ENCODE results near the gene FGF12. TPM values are rescaled to one million over a fixed set of nuclear protein-coding genes. Genes with fewer than 3 reads are reported as not detected.

The FGF12 gene
- total RNA-seq, 4 donors from 2014 or later = 0.42 to 1.5 (median 0.62) TPM

DNA sequence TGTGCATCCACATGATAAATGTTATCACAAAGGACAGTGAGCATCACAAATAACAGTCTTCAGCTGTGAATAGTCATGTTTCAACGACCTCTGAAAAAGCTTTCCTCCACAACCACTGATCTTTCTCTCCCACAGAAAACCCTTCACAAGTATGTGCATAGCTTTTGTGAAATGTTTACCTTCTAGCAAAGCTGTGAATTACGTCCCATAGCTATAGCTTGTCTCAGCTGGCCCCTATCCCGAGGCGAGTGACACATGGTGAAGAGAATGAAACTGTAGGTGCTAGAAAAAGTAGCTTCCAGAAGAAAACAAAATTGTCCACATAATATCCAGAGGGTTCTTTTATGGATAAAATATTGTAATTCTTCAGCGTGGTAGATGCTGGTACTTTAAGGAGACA lies 182.0 kb downstream of the FGF12 start:
- Histone ChIP-seq H3K27me3 (no peaks in the 10 kb centered on the region), H3K27ac (no peak overlapping the region), H3K4me1 (no peaks in the 10 kb centered on the region), H3K9me3 (peaks cover 0 to 11% (median 0%) of the 10 kb centered on the region in 4 donors), H3K4me3 (no peak overlapping the region), H3K36me3 (no peaks in the 10 kb centered on the region)
- TF ChIP-seq, protein P1, sequence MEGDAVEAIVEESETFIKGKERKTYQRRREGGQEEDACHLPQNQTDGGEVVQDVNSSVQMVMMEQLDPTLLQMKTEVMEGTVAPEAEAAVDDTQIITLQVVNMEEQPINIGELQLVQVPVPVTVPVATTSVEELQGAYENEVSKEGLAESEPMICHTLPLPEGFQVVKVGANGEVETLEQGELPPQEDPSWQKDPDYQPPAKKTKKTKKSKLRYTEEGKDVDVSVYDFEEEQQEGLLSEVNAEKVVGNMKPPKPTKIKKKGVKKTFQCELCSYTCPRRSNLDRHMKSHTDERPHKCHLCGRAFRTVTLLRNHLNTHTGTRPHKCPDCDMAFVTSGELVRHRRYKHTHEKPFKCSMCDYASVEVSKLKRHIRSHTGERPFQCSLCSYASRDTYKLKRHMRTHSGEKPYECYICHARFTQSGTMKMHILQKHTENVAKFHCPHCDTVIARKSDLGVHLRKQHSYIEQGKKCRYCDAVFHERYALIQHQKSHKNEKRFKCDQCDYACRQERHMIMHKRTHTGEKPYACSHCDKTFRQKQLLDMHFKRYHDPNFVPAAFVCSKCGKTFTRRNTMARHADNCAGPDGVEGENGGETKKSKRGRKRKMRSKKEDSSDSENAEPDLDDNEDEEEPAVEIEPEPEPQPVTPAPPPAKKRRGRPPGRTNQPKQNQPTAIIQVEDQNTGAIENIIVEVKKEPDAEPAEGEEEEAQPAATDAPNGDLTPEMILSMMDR (IDR thresholded peaks at IDR 0.05) = no peak
- no peak for TF ChIP-seq EP300 (IDR thresholded peaks at IDR 0.05)
- TF ChIP-seq POLR2A (IDR thresholded peaks at IDR 0.05) = no peak
- no peak for DNase-seq (ENCODE audit: low spot score in 2 of 2)
- WGBS, 2 donors = 74 to 79% methylated on average over 5 of the region's 5 CpGs

- H3K36me3 ChIP-seq = no peaks in the 10 kb centered on the region
- H3K27me3 ChIP-seq = no peaks in the 10 kb centered on the region
- 84 to 85% methylated on average over 3 of the region's 3 CpGs for WGBS, 2 donors
- H3K4me1 ChIP-seq = no peaks in the 10 kb centered on the region
- peaks cover 0 to 11% (median 0%) of the 10 kb centered on the region in 4 donors for H3K9me3 ChIP-seq
- TF ChIP-seq, protein P1 (IDR thresholded peaks at IDR 0.05) = no peak
- TF ChIP-seq POLR2A (IDR thresholded peaks at IDR 0.05) (no peak), EP300 (IDR thresholded peaks at IDR 0.05) (no peak)
- H3K27ac ChIP-seq = no peak overlapping the region
- no peak for DNase-seq (ENCODE audit: low spot score in 2 of 2)
- no peak overlapping the region for H3K4me3 ChIP-seq
These were observed 184.2 kb downstream of the FGF12 start for GRCh38 chr3:192543163-192543562.

GRCh38 chr3:192516820-192517219 lies 210.5 kb downstream of the FGF12 start:
- H3K36me3 ChIP-seq = no peaks in the 10 kb centered on the region
- TF ChIP-seq POLR2A (IDR thresholded peaks at IDR 0.05) (no peak), EP300 (IDR thresholded peaks at IDR 0.05) (no peak)
- TF ChIP-seq, protein P1 (IDR thresholded peaks at IDR 0.05) = no peak
- peaks cover 0 to 20% (median 3%) of the 10 kb centered on the region in 4 donors for H3K4me1 ChIP-seq
- H3K27ac ChIP-seq = no peak overlapping the region
- no peaks in the 10 kb centered on the region for H3K9me3 ChIP-seq
- peaks cover 0 to 39% of the 10 kb centered on the region in 2 donors for H3K27me3 ChIP-seq
- H3K4me3 ChIP-seq = no peak overlapping the region
- 68 to 70% methylated on average over 7 of the region's 7 CpGs for WGBS, 2 donors
- DNase-seq (ENCODE audit: low spot score in 2 of 2) = no peak

DNA sequence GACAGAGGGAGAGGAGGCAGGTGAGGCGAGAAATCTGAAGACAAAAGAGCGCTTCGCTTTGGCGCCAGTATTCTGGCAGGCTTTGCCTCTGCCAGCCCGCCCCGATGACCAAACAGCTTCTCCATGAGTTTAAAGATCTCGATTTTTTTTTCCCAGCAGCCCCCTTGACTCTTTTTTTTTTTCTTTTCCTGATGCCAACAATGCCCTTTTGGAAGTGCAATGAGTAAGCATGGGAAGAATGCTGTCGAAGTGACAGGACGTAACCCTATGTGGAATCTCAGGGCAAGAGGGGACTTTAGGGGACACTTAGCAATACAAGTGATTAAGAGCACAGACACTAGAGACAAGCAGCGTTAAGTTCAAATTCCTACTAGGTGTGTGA lies 211.7 kb downstream of the FGF12 start:
- no peak for DNase-seq (ENCODE audit: low spot score in 2 of 2)
- WGBS, 2 donors = 7 to 9% methylated on average over 10 of the region's 10 CpGs
- TF ChIP-seq POLR2A (IDR thresholded peaks at IDR 0.05) (no peak), EP300 (IDR thresholded peaks at IDR 0.05) (no peak)
- TF ChIP-seq, protein P1 (IDR thresholded peaks at IDR 0.05) = no peak
- H3K27ac ChIP-seq = no peak overlapping the region
- peak overlapping the region in 1 of 4 donors; percentile 47 for H3K4me3 ChIP-seq
- H3K9me3 ChIP-seq = peaks cover 0 to 4% (median 0%) of the 10 kb centered on the region in 4 donors
- H3K4me1 ChIP-seq = peaks cover 0 to 20% (median 3%) of the 10 kb centered on the region in 4 donors
- H3K27me3 ChIP-seq = peaks cover 0 to 39% of the 10 kb centered on the region in 2 donors
- no peaks in the 10 kb centered on the region for H3K36me3 ChIP-seq

DNA sequence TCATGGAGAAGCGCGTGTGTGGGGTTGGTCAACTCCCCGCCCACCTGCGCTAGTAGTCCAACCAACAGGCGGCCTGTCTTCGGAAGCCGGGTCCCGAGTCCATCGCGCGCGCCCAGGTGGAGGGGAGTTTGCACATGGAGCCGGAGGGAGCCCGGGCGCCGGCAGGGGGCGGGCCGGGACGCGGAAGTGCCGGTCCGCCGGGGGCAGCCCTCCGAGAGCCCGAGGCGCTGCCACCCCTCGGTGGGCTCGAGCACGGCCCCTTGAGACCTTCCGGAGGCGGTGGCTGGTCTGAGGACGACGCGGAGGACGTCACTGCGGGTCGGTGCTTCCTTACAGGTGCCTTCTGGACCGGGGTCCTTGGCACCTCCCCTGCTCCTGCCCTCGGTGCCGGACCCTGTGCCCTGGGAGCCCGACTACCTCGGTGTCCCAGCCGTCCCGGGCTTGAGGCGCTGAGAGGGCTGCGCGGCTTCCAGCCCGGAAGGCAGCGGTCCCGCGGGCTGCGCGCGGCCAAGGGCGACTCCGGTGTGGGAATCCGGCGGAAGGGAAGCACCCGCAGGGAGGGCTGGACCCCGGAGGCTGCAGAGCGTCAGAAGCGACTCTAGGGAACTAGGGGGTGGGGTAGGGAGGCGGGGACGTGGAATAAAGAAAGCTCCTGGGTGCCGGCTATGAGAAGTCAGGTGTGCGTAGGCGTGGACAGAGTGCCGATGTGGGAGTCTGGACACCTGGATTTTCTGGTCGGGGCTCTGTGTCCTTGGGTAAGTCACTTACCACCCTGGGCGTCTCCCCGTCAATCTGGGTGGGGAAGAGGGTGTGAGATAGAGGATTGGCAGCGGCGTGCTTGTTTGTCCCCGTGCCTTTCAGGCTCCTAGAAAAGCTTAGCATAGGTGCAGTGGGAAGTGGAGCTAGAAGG lies 212.3 kb downstream of the FGF12 start:
- H3K4me1 ChIP-seq = peaks cover 0 to 20% (median 3%) of the 10 kb centered on the region in 4 donors
- WGBS, 2 donors = 2% methylated on average over 30 to 32 of the region's 74 CpGs
- H3K4me3 ChIP-seq = peak overlapping the region in 3 of 4 donors; percentile 14 to 47 (median 27)
- peaks cover 0 to 39% of the 10 kb centered on the region in 2 donors for H3K27me3 ChIP-seq
- no peak for TF ChIP-seq EP300 (IDR thresholded peaks at IDR 0.05)
- TF ChIP-seq POLR2A (IDR thresholded peaks at IDR 0.05) = no peak
- TF ChIP-seq, protein P1 (IDR thresholded peaks at IDR 0.05) = no peak
- H3K27ac ChIP-seq = no peak overlapping the region
- no peaks in the 10 kb centered on the region for H3K36me3 ChIP-seq
- no peak for DNase-seq (ENCODE audit: low spot score in 2 of 2)
- H3K9me3 ChIP-seq = peaks cover 0 to 6% (median 0%) of the 10 kb centered on the region in 4 donors

Data from tibial nerve (tissue), 4 donors.